Middle frontal gyrus (tissue), 1 donor: ENCODE data around the gene DIAPH2.
A peak's percentile ranks its signal among the peaks of the same experiment; 100 is the strongest.

Experiments
- DNase-seq: peaks from one replicate; pipeline ENCODE4 v3.0.0-alpha.2; 2015; ENCODE audit warnings: low spot score; ENCODE audit errors: extremely low spot score

DIAPH2 gene

GRCh38 chrX:97294041-97294440 lies 609.4 kb downstream of the DIAPH2 start:
- no peak for DNase-seq

- DNase-seq, result no peak
Observed at GRCh38 chrX:97295954-97296353, 611.3 kb downstream of the DIAPH2 start.

GRCh38 chrX:97306771-97307470 lies 622.3 kb downstream of the DIAPH2 start:
- DNase-seq, result no peak

- DNase-seq, result no peak
Observed at GRCh38 chrX:97308171-97308570, 623.5 kb downstream of the DIAPH2 start.

- no peak for DNase-seq
Observed at GRCh38 chrX:97309487-97310116, 625.0 kb downstream of the DIAPH2 start.

GRCh38 chrX:97310373-97310772 lies 625.7 kb downstream of the DIAPH2 start:
- DNase-seq, result no peak

- DNase-seq, result no peak
Observed at GRCh38 chrX:97311066-97311778, 626.6 kb downstream of the DIAPH2 start.

GRCh38 chrX:97314345-97314744 lies 629.7 kb downstream of the DIAPH2 start:
- no peak for DNase-seq

- no peak for DNase-seq
Observed at GRCh38 chrX:97315939-97316338, 631.3 kb downstream of the DIAPH2 start.

- no peak for DNase-seq
Observed at GRCh38 chrX:97320305-97320704, 635.7 kb downstream of the DIAPH2 start.

GRCh38 chrX:97322401-97322800 lies 637.8 kb downstream of the DIAPH2 start:
- DNase-seq, result no peak

GRCh38 chrX:97326456-97326855 lies 641.8 kb downstream of the DIAPH2 start:
- no peak for DNase-seq

GRCh38 chrX:97328853-97329390 lies 644.3 kb downstream of the DIAPH2 start:
- peak; percentile 3 for DNase-seq

- no peak for DNase-seq
Observed at GRCh38 chrX:97330151-97330550, 645.5 kb downstream of the DIAPH2 start.

- no peak for DNase-seq
Observed at GRCh38 chrX:97332963-97333362, 648.3 kb downstream of the DIAPH2 start.

GRCh38 chrX:97334850-97335249 lies 650.2 kb downstream of the DIAPH2 start:
- no peak for DNase-seq

- DNase-seq, result no peak
Observed at GRCh38 chrX:97344724-97345123, 660.1 kb downstream of the DIAPH2 start.

GRCh38 chrX:97358941-97359340 lies 674.3 kb downstream of the DIAPH2 start:
- no peak for DNase-seq

- no peak for DNase-seq
Observed at GRCh38 chrX:97363843-97364242, 679.2 kb downstream of the DIAPH2 start.

- DNase-seq, result no peak
Observed at GRCh38 chrX:97366237-97366636, 681.6 kb downstream of the DIAPH2 start.

- DNase-seq, result no peak
Observed at GRCh38 chrX:97367125-97367524, 682.5 kb downstream of the DIAPH2 start.

GRCh38 chrX:97369947-97370346 lies 685.3 kb downstream of the DIAPH2 start:
- DNase-seq, result no peak
